GM19193 (cell line): ENCODE data around the gene GDAP2.

Experiments used
- POLR2A ChIP-seq: IDR thresholded peaks from 4 replicates; pipeline ENCODE4 v1.6.1; 2011; ENCODE audit not compliant: insufficient read depth, insufficient read length; ENCODE audit errors: extremely low read depth

GDAP2 gene

GRCh38 chr1:117826540-117827078, 102.8 kb downstream of the GDAP2 start:
- TF ChIP-seq POLR2A: no peak

GRCh38 chr1:117826119-117826518, 103.3 kb downstream of the GDAP2 start:
- TF ChIP-seq POLR2A: no peak

GRCh38 chr1:117825414-117825813, 104.0 kb downstream of the GDAP2 start:
- no peak for TF ChIP-seq POLR2A

GRCh38 chr1:117824616-117825015, 104.8 kb downstream of the GDAP2 start:
- TF ChIP-seq POLR2A: no peak

- no peak for TF ChIP-seq POLR2A
These were observed 107.5 kb downstream of the GDAP2 start for GRCh38 chr1:117821774-117822482.

- TF ChIP-seq POLR2A: no peak
These were observed 108.1 kb downstream of the GDAP2 start for GRCh38 chr1:117821382-117821755.

- no peak for TF ChIP-seq POLR2A
These were observed 108.6 kb downstream of the GDAP2 start for GRCh38 chr1:117820694-117821381.

- TF ChIP-seq POLR2A: no peak
These were observed 109.3 kb downstream of the GDAP2 start for GRCh38 chr1:117820096-117820495.

GRCh38 chr1:117819301-117819700, 110.1 kb downstream of the GDAP2 start:
- no peak for TF ChIP-seq POLR2A

- TF ChIP-seq POLR2A: no peak
These were observed 111.0 kb downstream of the GDAP2 start for GRCh38 chr1:117818456-117818855.

GRCh38 chr1:117817629-117818028, 111.8 kb downstream of the GDAP2 start:
- no peak for TF ChIP-seq POLR2A

- TF ChIP-seq POLR2A: no peak
These were observed 113.5 kb downstream of the GDAP2 start for GRCh38 chr1:117815926-117816325.

- no peak for TF ChIP-seq POLR2A
These were observed 114.3 kb downstream of the GDAP2 start for GRCh38 chr1:117814856-117815797.
